ENCODE data around the gene ZHX3.
"Not testable (repeated sequence)": the region's sequence is repeated elsewhere in the genome, so short reads cannot be mapped to it uniquely, and the experiment has no call there.

Gene ZHX3

GRCh38 chr20:41256516-41256915 lies 61.0 kb downstream of the ZHX3 start:
- DNase-seq (ENCODE audit: low spot score): no peak

GRCh38 chr20:41255655-41256054 lies 61.9 kb downstream of the ZHX3 start:
- DNase-seq (ENCODE audit: low spot score): no peak

- peak; percentile 75 for DNase-seq (ENCODE audit: low spot score)
Measured at GRCh38 chr20:41249411-41250281, 67.9 kb downstream of the ZHX3 start.

DNA sequence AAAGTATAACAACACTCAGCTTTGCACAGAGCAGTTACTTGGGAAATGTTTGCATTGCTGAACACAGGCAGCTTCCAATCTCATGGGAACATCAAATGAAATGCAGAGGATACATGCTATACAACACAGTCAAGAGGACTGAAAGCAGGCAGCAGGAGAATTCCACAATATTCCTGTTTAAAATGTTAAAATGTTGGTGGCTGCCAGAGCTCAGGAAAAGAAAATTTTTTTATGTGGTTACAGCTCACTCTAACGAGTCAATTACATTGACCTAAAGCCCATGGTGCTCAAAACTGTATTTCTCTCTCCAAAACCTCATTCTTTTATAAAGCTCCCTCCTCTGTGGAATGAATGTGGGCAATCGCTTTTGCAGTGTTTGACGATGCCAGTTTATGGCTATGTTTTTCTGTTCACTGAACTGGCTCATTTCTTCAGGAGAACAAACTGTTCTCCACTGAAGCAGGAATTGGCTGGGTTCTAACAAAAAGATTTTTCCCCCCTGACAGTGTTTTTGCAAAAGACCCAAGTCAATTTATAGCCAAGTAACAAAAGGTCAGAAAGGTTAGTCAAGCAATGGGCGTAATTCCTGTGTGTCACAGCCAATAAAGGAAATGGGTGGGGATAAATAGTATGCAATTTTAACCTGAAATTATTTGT lies 69.0 kb downstream of the ZHX3 start:
- DNase-seq (ENCODE audit: low spot score): no peak

GRCh38 chr20:41247523-41248367 lies 69.8 kb downstream of the ZHX3 start:
- DNase-seq (ENCODE audit: low spot score): no peak

- no peak for DNase-seq (ENCODE audit: low spot score)
Measured at GRCh38 chr20:41245086-41245707, 72.3 kb downstream of the ZHX3 start.

GRCh38 chr20:41242807-41243206 lies 74.7 kb downstream of the ZHX3 start:
- no peak for DNase-seq (ENCODE audit: low spot score)

GRCh38 chr20:41242352-41242751 lies 75.2 kb downstream of the ZHX3 start:
- no peak for DNase-seq (ENCODE audit: low spot score)

DNA sequence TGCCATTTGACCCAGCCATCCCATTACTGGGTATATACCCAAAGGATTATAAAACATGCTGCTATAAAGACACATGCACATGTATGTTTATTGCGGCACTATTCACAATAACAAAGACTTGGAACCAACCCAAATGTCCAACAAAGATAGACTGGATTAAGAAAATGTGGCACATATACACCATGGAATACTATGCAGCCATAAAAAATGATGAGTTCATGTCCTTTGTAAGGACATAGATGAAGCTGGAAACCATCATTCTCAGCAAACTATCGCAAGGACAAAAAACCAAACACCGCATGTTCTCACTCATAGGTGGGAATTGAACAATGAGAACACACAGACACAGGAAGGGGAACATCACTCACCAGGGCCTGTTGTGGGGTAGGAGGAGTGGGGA lies 80.3 kb downstream of the ZHX3 start:
- not testable (repeated sequence) for DNase-seq (ENCODE audit: low spot score)

DNA sequence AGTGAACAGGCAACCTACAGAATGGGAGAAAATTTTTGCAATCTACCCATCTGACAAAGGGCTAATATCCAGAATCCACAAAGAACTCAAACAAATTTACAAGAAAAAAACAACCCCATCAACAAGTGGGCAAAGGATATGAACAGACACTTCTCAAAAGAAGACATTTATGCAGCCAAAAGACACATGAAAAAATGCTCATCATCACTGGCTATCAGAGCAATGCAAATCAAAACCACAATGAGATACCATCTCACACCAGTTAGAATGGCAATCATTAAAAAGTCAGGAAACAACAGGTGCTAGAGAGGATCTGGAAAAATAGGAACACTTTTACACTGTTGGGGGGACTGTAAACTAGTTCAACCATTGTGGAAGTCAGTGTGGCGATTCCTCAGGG lies 80.7 kb downstream of the ZHX3 start:
- DNase-seq (ENCODE audit: low spot score): not testable (repeated sequence)

GRCh38 chr20:41234546-41234945 lies 83.0 kb downstream of the ZHX3 start:
- no peak for DNase-seq (ENCODE audit: low spot score)

- DNase-seq (ENCODE audit: low spot score): no peak
Measured at GRCh38 chr20:41234041-41234440, 83.5 kb downstream of the ZHX3 start.

- peak; percentile 71 for DNase-seq (ENCODE audit: low spot score)
Measured at GRCh38 chr20:41232973-41233926, 84.3 kb downstream of the ZHX3 start.

DNA sequence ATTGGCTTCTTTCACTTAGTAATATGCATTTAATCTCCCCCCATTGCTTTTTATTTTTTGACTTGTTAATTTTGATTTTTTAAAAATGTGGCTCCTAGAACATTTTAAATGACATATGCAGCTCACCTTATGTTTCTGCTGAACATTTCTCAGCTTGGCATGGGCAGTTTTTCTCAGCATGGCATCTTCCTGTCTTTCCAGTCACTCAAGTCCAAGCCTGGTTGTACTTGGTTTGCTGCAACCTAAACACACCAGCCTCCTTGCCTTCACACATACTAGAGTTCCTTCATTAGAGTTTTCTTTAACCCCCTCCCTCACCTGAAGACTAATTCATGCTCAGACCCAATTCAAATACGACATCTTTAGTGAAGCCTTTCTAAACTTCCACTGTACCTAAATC lies 86.4 kb downstream of the ZHX3 start:
- DNase-seq (ENCODE audit: low spot score): no peak

GRCh38 chr20:41230136-41230535 lies 87.4 kb downstream of the ZHX3 start:
- DNase-seq (ENCODE audit: low spot score): no peak

DNA sequence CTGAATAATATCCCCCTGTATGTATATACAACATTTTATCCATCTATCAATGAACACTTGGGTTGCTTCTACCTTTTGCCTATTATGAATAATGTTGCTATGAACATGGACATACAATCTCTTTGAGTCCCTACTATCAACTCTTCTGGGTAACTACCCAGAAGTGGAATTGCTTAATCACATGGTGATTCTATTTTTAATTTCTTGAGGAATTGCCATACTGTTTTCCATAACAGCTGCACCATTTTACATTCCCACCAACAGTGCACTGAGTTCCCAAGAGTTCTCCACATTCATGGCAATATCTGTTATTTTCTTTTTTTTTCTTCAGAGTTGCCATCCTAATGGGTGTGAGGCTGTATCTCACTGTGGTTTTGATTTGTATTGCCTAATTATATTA lies 88.3 kb downstream of the ZHX3 start:
- DNase-seq (ENCODE audit: low spot score): no peak

GRCh38 chr20:41228858-41229257 lies 88.7 kb downstream of the ZHX3 start:
- no peak for DNase-seq (ENCODE audit: low spot score)

DNA sequence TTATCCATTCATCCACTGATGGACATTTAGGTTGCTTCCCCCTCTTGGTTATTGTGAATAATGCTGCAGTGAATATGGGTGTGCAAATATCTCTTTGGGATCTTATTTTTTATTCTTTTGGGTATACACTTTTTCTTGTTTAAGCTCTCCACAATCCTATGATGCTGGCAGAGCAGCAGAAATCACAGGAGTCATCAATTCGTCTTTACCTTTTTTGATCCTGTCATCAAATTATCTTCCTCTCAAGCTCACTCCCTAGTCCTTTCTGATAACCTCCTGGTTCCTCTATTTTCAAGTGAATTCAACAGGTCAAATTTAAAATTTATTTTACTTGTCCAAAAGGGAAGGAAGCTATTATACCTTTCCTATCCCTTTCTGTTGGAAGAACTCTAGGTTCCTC lies 91.1 kb downstream of the ZHX3 start:
- DNase-seq (ENCODE audit: low spot score): no peak

DNA sequence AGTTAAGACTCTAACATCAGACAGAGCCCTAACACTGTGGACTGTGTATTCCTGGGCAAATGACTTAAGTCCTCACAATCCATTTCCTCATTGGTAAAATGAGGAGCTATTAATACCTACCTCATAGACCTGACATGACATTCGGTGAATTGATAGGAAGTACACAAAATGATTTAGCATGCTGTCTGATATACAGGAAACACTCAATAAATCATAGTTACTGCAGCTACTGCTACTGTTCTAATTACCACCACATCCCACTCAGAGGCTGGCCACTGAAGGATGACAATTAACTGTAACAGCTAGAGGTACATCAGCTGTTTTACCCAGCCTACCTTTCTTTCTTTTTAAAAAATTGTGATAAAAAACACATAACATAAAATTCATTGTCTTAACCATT lies 92.4 kb downstream of the ZHX3 start:
- DNase-seq (ENCODE audit: low spot score): no peak

GRCh38 chr20:41224281-41224680 lies 93.2 kb downstream of the ZHX3 start:
- no peak for DNase-seq (ENCODE audit: low spot score)

DNA sequence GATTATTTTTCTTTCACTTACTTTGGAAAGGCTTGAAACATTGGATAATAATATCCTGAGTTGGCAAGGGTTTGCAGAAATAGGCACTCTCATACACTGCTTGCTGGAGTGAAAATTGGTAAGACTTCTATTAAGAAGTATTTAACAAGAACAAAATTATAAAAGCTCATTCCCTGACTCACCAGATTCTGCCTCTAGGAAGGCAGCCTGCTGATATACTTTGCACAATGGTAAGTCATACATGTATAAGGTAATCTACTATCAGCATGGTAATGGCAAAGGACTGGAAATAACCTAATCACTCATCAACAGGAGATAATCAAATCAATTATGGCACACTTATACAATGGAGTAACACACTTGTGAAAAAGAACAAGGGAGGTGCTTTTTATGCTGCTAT lies 94.4 kb downstream of the ZHX3 start:
- no peak for DNase-seq (ENCODE audit: low spot score)
